ENCODE data around the gene AMBRA1. TPM values are rescaled to one million over a fixed set of nuclear protein-coding genes. Genes with fewer than 3 reads are reported as not detected.

The AMBRA1 gene
- total RNA-seq, 4 donors from 2014 or later, result 25.7 to 33.1 (median 30.2) TPM

DNA sequence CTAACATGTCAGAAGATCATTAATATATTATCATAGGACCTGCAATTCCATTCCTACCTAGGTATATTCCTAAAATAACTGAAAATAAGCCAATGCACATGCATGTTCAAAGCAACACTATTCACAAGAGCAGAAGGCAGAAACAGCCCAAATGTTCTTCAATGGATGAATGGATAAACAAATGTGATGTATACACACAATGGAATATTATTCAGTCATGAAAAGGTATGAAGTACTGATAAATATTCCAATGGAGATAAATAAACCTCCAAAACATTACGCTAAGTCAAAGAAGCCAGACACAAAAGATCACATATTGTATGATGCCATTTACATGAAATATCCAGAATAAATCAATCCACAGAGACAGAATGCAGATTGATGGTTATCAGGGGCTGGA is 16.8 kb downstream of the AMBRA1 start:
- WGBS, 2 donors (ENCODE audit: low coverage in 1 of 2), result 77 to 100% methylated on average over 1 of the region's 1 CpG
- no peaks in the 10 kb centered on the region for H3K36me3 ChIP-seq
- no peak for ATAC-seq
- peaks cover 0 to 7% (median 0%) of the 10 kb centered on the region in 3 donors for H3K4me1 ChIP-seq
- TF ChIP-seq POLR2A (IDR thresholded peaks at IDR 0.05) (no peak), POLR2AphosphoS5 (IDR thresholded peaks at IDR 0.05) (no peak), EP300 (IDR thresholded peaks at IDR 0.05) (no peak)
- TF ChIP-seq, protein P1, sequence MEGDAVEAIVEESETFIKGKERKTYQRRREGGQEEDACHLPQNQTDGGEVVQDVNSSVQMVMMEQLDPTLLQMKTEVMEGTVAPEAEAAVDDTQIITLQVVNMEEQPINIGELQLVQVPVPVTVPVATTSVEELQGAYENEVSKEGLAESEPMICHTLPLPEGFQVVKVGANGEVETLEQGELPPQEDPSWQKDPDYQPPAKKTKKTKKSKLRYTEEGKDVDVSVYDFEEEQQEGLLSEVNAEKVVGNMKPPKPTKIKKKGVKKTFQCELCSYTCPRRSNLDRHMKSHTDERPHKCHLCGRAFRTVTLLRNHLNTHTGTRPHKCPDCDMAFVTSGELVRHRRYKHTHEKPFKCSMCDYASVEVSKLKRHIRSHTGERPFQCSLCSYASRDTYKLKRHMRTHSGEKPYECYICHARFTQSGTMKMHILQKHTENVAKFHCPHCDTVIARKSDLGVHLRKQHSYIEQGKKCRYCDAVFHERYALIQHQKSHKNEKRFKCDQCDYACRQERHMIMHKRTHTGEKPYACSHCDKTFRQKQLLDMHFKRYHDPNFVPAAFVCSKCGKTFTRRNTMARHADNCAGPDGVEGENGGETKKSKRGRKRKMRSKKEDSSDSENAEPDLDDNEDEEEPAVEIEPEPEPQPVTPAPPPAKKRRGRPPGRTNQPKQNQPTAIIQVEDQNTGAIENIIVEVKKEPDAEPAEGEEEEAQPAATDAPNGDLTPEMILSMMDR (IDR thresholded peaks at IDR 0.05), result no peak
- H3K27me3 ChIP-seq, result no peaks in the 10 kb centered on the region
- no peaks in the 10 kb centered on the region for H3K9me3 ChIP-seq
- no peak overlapping the region for H3K4me3 ChIP-seq
- no peak overlapping the region for H3K27ac ChIP-seq

DNA sequence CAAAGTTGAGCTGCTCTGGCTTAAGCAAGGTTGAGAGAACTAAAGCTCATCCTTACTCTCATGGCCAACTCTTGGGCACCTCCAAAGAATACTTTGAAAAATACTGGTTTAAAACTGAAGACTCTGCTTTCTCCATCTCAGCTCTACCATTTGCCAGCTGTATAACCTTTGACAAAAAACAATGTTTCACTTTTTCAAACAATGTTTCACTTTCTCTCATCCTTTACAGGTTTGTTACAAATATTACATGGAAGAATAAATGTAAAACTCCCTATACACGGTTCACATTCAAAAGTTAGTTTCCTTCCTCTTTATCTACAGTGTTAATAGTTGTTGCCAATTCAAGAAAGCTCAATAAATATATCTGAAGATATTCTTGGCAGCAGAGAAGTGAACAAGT is 19.2 kb downstream of the AMBRA1 start:
- H3K27me3 ChIP-seq, result no peaks in the 10 kb centered on the region
- H3K9me3 ChIP-seq, result no peaks in the 10 kb centered on the region
- H3K4me3 ChIP-seq, result no peak overlapping the region
- H3K27ac ChIP-seq, result no peak overlapping the region
- TF ChIP-seq POLR2AphosphoS5 (IDR thresholded peaks at IDR 0.05), result no peak
- no peak for TF ChIP-seq EP300 (IDR thresholded peaks at IDR 0.05)
- no peak for TF ChIP-seq POLR2A (IDR thresholded peaks at IDR 0.05)
- TF ChIP-seq, protein P1 (IDR thresholded peaks at IDR 0.05), result no peak
- no peak for ATAC-seq
- no peaks in the 10 kb centered on the region for H3K36me3 ChIP-seq
- peaks cover 0 to 22% (median 0%) of the 10 kb centered on the region in 3 donors for H3K4me1 ChIP-seq
- 7 to 15% methylated on average over 1 of the region's 1 CpG for WGBS, 2 donors (ENCODE audit: low coverage in 1 of 2)

DNA sequence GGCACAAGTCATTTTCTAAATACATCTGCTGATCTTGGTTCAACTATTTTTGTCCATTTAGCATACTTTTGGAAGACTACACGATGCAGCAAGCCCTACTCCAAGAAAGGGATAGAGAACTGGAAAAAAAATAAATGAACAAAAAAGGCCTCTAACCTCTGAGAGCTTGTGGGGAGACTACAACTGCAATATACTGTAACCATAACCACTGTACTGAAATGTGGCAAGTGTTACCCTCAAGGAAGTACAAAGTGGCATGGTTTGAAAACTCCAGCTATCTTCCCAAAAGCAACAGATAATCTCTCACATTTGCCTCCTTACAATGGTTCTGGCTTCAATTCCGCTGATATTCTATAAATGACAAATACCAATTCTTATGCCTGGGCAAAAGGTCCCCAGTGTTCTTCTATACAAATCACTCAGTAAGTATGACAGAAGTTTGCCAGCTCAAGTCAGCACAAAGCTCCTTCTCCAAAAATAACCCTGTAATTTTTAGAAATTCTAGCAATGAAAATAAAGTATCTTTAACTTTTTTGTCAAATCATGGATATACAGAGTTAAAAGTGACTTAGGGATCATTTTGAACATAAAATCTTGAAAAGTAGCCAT is 22.9 kb downstream of the AMBRA1 start:
- Histone ChIP-seq H3K27ac (no peak overlapping the region), H3K36me3 (no peaks in the 10 kb centered on the region), H3K27me3 (no peaks in the 10 kb centered on the region), H3K4me1 (peaks cover 0 to 22% (median 0%) of the 10 kb centered on the region in 3 donors), H3K4me3 (no peak overlapping the region), H3K9me3 (no peaks in the 10 kb centered on the region)
- no peak for ATAC-seq
- WGBS, 2 donors (ENCODE audit: low coverage in 1 of 2), result 40 to 41% methylated on average over 1 to 2 of the region's 2 CpGs
- TF ChIP-seq EP300 (IDR thresholded peaks at IDR 0.05) (no peak), POLR2AphosphoS5 (IDR thresholded peaks at IDR 0.05) (no peak), POLR2A (IDR thresholded peaks at IDR 0.05) (no peak)
- TF ChIP-seq, protein P1 (IDR thresholded peaks at IDR 0.05), result no peak

DNA sequence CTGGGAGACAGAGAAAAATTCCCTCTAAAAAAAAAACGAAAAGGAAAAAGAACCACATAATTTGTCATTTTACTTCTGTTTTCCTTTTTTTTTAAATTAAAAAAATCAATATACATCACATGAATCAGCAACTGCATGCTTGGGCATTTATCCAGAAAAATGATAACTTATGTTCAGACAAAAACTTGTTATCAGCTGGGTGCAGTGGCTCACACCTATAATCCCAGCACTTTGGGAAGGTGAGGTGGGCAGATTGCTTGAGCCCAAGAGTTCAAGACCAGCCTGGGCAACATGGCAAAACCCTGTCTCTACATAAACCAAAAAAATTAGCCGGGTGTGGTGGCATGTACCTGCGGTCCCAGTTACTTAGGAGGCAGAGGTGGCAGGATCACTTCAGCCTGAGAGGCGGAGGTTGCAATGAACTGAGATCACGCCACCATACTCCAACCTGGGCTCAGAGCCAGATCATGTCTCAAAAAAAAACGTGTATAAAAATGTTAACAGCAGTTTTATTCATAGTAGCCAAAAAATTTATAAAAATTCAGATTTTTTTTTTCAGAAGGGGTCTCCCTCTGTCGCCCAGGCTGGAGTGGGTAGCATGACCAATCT is 28.5 kb downstream of the AMBRA1 start:
- H3K27ac ChIP-seq, result no peak overlapping the region
- WGBS, 2 donors (ENCODE audit: low coverage in 1 of 2), result 42 to 66% methylated on average over 3 to 7 of the region's 7 CpGs
- no peaks in the 10 kb centered on the region for H3K27me3 ChIP-seq
- peaks cover 5 to 33% (median 8%) of the 10 kb centered on the region in 3 donors for H3K4me1 ChIP-seq
- H3K4me3 ChIP-seq, result no peak overlapping the region
- no peaks in the 10 kb centered on the region for H3K36me3 ChIP-seq
- TF ChIP-seq POLR2AphosphoS5 (IDR thresholded peaks at IDR 0.05), result no peak
- TF ChIP-seq, protein P1 (IDR thresholded peaks at IDR 0.05), result no peak
- TF ChIP-seq EP300 (IDR thresholded peaks at IDR 0.05), result no peak
- no peak for TF ChIP-seq POLR2A (IDR thresholded peaks at IDR 0.05)
- no peaks in the 10 kb centered on the region for H3K9me3 ChIP-seq
- ATAC-seq, result no peak

DNA sequence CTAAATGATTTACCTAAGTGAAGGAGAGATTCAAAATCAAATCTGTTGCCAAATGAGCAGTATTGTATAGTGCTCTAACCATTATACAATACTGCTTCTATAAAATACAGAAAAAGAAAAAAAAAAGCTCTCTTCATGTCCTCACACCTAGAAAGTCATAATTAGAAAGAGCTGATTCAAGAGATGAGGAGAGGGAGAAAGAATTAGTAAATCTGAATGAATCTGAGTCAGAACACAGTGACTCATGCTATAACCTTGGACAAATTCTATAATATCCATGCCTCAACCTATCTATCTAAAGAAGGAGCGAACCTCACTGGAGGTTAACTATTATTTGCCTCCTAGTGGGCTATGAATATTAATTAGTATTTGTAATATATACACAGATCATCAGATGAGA is 29.4 kb downstream of the AMBRA1 start:
- no peaks in the 10 kb centered on the region for H3K9me3 ChIP-seq
- TF ChIP-seq POLR2A (IDR thresholded peaks at IDR 0.05) (no peak), POLR2AphosphoS5 (IDR thresholded peaks at IDR 0.05) (no peak)
- TF ChIP-seq, protein P1 (IDR thresholded peaks at IDR 0.05), result no peak
- 83 to 92% methylated on average over 1 of the region's 1 CpG for WGBS, 2 donors (ENCODE audit: low coverage in 1 of 2)
- H3K4me1 ChIP-seq, result peaks cover 5 to 39% (median 8%) of the 10 kb centered on the region in 3 donors
- H3K27me3 ChIP-seq, result no peaks in the 10 kb centered on the region
- no peaks in the 10 kb centered on the region for H3K36me3 ChIP-seq
- no peak overlapping the region for H3K4me3 ChIP-seq
- no peak overlapping the region for H3K27ac ChIP-seq
- ATAC-seq, result no peak
